HG03025 (cell line): ENCODE data around the gene MYL5.
"Not testable (repeated sequence)": the region's sequence is repeated elsewhere in the genome, so short reads cannot be mapped to it uniquely, and the experiment has no call there.

Experiments
- ATAC-seq: cut with Tn5 transposase; IDR thresholded peaks from one replicate; pipeline ENCODE4 v1.9.1; 2021; ENCODE audit warnings: mild to moderate bottlenecking, moderate library complexity; ENCODE audit not compliant: unreplicated experiment, low FRiP score

Gene MYL5

GRCh38 chr4:704198-704891 is 30.0 kb downstream of the MYL5 start:
- no peak for ATAC-seq

GRCh38 chr4:704971-705277 is 30.6 kb downstream of the MYL5 start:
- ATAC-seq = no peak

- peak; percentile 88 for ATAC-seq
These were observed 31.1 kb downstream of the MYL5 start, which contains the start of gene PCGF3 for GRCh38 chr4:705278-706082. Gene PCGF3 (plus strand): TSS chr4:705832. CDS start chr4:733681, 27,849 bp downstream.

GRCh38 chr4:706083-706633 is 31.8 kb downstream of the MYL5 start:
- not testable (repeated sequence) for ATAC-seq

- ATAC-seq = no peak
These were observed 32.7 kb downstream of the MYL5 start for GRCh38 chr4:706834-707598.

- ATAC-seq = no peak
These were observed 33.7 kb downstream of the MYL5 start for GRCh38 chr4:707929-708630.

- ATAC-seq = no peak
These were observed 34.2 kb downstream of the MYL5 start for GRCh38 chr4:708631-708933.

GRCh38 chr4:709348-709747 is 35.0 kb downstream of the MYL5 start:
- no peak for ATAC-seq

- no peak for ATAC-seq
These were observed 35.8 kb downstream of the MYL5 start for GRCh38 chr4:710116-710515.

- ATAC-seq = no peak
These were observed 36.6 kb downstream of the MYL5 start for GRCh38 chr4:710916-711315.

GRCh38 chr4:712093-712492 is 37.8 kb downstream of the MYL5 start:
- ATAC-seq = no peak

GRCh38 chr4:712916-713632 is 38.7 kb downstream of the MYL5 start:
- no peak for ATAC-seq

- ATAC-seq = no peak
These were observed 39.7 kb downstream of the MYL5 start for GRCh38 chr4:714087-714486.

GRCh38 chr4:717601-718320 is 43.4 kb downstream of the MYL5 start:
- no peak for ATAC-seq

- ATAC-seq = no peak
These were observed 44.1 kb downstream of the MYL5 start for GRCh38 chr4:718460-718859.

- no peak for ATAC-seq
These were observed 45.9 kb downstream of the MYL5 start for GRCh38 chr4:720111-720860.

GRCh38 chr4:721261-722168 is 47.2 kb downstream of the MYL5 start:
- no peak for ATAC-seq
